ENCODE results near the gene CCDC91. TPM values are rescaled to one million over a fixed set of nuclear protein-coding genes. Genes with fewer than 3 reads are reported as not detected.
"Not testable (repeated sequence)": the region's sequence is repeated elsewhere in the genome, so short reads cannot be mapped to it uniquely, and the experiment has no call there.

The CCDC91 gene
- total and polyA plus RNA-seq, 3 donors from 2014 or later: 60.6 to 226 (median 92.1) TPM

DNA sequence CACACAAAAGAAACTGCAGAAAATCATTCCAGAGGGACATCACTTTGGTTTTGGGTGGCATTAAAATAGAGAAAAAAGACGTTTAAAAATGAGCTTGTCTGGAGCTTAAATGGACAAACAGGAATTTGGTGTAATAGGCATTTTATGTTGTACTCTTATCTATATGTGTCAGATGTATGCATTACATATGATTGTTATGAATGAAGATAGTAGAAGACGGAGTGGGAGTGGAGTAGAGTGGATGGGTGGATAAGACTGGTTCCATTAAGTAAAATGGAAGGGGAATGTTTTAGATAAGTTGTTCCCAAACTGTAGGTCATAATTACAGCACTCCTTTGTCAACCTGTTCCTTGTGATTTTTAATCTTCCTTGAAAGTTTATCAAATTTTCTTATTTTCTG lies 1.9 kb downstream of the CCDC91 start:
- no peaks in the 10 kb centered on the region for H3K36me3 ChIP-seq (ENCODE audit: low read depth, missing control alignments)
- no peaks in the 10 kb centered on the region for H3K27me3 ChIP-seq
- H3K4me1 ChIP-seq: peaks cover 15% of the 10 kb centered on the region
- no peak for DNase-seq
- H3K4me3 ChIP-seq: peak overlapping the region in 1 of 2 donors; percentile 95
- intact Hi-C loops (cut with DNase I; ENCODE audit: low total_unique reads): no loop called here
- TF ChIP-seq, protein P1, sequence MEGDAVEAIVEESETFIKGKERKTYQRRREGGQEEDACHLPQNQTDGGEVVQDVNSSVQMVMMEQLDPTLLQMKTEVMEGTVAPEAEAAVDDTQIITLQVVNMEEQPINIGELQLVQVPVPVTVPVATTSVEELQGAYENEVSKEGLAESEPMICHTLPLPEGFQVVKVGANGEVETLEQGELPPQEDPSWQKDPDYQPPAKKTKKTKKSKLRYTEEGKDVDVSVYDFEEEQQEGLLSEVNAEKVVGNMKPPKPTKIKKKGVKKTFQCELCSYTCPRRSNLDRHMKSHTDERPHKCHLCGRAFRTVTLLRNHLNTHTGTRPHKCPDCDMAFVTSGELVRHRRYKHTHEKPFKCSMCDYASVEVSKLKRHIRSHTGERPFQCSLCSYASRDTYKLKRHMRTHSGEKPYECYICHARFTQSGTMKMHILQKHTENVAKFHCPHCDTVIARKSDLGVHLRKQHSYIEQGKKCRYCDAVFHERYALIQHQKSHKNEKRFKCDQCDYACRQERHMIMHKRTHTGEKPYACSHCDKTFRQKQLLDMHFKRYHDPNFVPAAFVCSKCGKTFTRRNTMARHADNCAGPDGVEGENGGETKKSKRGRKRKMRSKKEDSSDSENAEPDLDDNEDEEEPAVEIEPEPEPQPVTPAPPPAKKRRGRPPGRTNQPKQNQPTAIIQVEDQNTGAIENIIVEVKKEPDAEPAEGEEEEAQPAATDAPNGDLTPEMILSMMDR (IDR thresholded peaks at IDR 0.05): no peak
- TF ChIP-seq POLR2A (IDR thresholded peaks at IDR 0.05): no peak
- no peaks in the 10 kb centered on the region for H3K9me3 ChIP-seq
- H3K27ac ChIP-seq: peak overlapping the region in 1 of 2 donors; percentile 95
- WGBS, 2 donors: 26 to 39% methylated on average over 2 of the region's 2 CpGs

DNA sequence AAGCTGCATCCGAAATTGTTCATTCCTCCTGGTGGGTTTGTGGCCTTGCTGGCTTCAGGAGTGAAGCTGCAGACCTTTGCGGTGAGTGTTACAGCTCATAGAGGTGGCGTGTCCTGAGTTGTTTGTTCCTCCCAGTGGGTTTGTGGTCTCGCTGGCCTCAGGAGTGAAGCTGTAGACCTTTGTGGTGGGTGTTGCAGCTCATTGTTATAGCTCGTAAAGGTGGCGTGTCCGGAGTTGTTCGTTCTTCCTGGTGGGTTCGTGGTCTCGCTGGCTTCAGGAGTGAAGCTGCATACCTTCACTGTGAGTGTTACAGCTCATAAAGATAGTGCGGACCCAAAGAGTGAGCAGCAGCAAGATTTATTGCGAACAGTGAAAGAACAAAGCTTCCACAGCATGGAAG lies 4.4 kb downstream of the CCDC91 start:
- DNase-seq; H3K27me3 ChIP-seq; H3K4me3 ChIP-seq; intact Hi-C loops (cut with DNase I; ENCODE audit: low total_unique reads); H3K36me3 ChIP-seq (ENCODE audit: low read depth, missing control alignments); H3K27ac ChIP-seq; H3K4me1 ChIP-seq; H3K9me3 ChIP-seq: not testable (repeated sequence)
- 92 to 98% methylated on average over 11 to 12 of the region's 12 CpGs for WGBS, 2 donors

DNA sequence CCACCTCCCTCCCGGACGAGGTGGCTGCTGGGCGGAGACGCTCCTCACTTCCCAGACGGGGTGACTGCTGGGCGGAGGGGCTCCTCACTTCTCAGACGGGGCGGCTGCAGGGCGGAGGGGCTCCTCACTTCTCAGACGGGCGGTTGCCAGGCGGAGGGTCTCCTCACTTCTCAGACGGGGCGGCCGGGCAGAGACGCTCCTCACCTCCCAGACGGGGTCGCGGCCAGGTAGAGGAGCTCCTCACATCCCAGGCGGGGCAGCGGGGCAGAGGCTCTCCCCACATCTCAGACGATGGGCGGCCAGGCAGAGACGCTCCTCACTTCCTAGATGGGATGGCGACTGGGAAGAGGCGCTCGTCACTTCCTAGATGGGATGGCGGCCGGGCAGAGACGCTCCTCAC lies 10.9 kb downstream of the CCDC91 start:
- H3K36me3 ChIP-seq (ENCODE audit: low read depth, missing control alignments); H3K27me3 ChIP-seq; H3K4me1 ChIP-seq; H3K27ac ChIP-seq; H3K9me3 ChIP-seq; H3K4me3 ChIP-seq; intact Hi-C loops (cut with DNase I; ENCODE audit: low total_unique reads); DNase-seq: not testable (repeated sequence)
- WGBS, 2 donors: 90 to 97% methylated on average over 4 to 19 of the region's 30 CpGs

DNA sequence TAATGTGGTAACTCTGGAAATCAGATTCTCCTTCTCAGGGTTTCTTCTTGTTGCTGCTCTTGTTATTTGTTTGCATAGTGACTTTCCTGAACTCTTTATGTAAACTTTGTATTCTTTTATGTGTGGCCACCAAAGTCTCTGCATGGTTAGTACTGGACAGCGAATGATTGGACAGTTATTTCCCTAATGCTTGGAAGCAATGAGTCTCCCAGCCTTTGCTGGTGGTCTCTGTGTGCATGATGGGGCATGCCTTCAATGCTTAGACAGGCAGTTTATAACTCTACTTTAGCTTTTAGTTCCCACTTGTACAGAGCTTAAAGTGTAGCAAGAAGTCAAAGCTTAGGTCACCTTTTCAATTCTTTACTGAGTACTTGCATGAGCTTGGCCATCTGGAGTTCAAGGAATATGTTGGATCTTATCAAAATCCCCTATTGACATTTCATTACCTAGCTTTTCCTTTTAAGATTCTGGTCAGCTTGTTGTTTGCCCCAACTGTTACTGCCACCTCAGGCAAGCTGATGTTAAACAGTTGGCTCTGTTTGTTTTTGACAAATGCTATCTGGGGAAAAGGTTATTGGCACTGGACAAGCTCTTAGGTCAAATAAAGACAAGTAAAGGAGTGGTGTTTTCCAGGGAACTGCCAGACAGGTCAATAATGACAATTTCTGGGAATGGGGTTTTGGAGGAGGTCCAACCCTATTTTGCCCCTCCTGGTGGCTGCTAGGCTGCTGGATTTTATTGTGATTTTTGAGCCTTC lies 12.3 kb downstream of the CCDC91 start:
- Histone ChIP-seq H3K4me1 (no peaks in the 10 kb centered on the region), H3K27me3 (no peaks in the 10 kb centered on the region), H3K9me3 (no peaks in the 10 kb centered on the region), H3K36me3 (ENCODE audit: low read depth, missing control alignments) (no peaks in the 10 kb centered on the region), H3K4me3 (no peak overlapping the region), H3K27ac (no peak overlapping the region)
- DNase-seq: no peak
- WGBS, 2 donors: 92 to 100% methylated on average over 1 of the region's 1 CpG
- intact Hi-C loops (cut with DNase I; ENCODE audit: low total_unique reads): no loop called here
- TF ChIP-seq, protein P1 (IDR thresholded peaks at IDR 0.05): no peak

DNA sequence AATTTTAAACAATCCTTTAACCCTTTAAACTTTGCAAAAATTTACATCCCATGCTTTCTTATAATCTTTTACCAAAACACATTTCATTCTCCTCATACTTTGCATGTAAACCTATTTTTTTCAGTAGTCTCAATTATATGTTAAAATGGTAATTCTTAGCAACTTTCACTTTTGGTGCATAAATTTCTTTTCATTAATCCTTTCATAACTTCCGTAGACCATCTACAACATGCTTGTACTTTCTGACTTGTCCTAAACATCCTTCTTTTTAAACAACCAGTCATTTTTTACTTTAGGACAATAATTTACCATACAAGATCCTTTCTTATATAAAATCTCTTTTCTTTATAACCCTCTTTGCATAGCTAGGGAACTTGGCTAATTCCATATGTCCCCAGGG lies 19.5 kb downstream of the CCDC91 start:
- Histone ChIP-seq H3K9me3 (no peaks in the 10 kb centered on the region), H3K27me3 (no peaks in the 10 kb centered on the region), H3K4me3 (no peak overlapping the region), H3K4me1 (no peaks in the 10 kb centered on the region), H3K36me3 (ENCODE audit: low read depth, missing control alignments) (no peaks in the 10 kb centered on the region), H3K27ac (no peak overlapping the region)
- intact Hi-C loops (cut with DNase I; ENCODE audit: low total_unique reads): no loop called here
- no peak for DNase-seq
- no peak for TF ChIP-seq POLR2A (IDR thresholded peaks at IDR 0.05)
- TF ChIP-seq, protein P1 (IDR thresholded peaks at IDR 0.05): no peak
- WGBS, 2 donors: 42 to 97% methylated on average over 1 of the region's 1 CpG

DNA sequence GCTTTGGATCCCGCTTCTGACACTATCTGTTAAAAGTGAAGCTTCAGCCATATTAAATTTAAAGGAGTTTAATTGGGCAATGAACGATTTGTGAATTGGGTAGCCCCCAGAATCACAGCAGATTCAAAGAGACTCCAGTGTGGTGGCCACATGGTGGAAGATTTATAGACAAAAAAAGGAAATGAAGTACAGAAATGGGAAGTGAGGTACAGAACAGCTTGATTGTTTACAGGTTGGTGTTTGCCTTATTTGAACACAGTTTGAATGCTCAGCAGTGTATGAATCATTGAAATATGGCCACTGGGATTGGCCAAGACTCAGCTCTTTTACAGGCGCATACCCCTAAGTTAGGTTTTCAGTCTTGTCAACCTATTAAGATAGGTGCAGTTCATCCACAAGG lies 21.9 kb downstream of the CCDC91 start:
- WGBS, 2 donors: 94 to 100% methylated on average over 3 of the region's 3 CpGs

More for the DNA sequence above, 21.9 kb downstream of the CCDC91 start:
- DNase-seq: no peak
- no peak overlapping the region for H3K4me3 ChIP-seq
- intact Hi-C loops (cut with DNase I; ENCODE audit: low total_unique reads): no loop called here
- H3K4me1 ChIP-seq: no peaks in the 10 kb centered on the region
- H3K9me3 ChIP-seq: no peaks in the 10 kb centered on the region
- H3K27ac ChIP-seq: no peak overlapping the region
- H3K27me3 ChIP-seq: no peaks in the 10 kb centered on the region
- TF ChIP-seq POLR2A (IDR thresholded peaks at IDR 0.05): no peak
- TF ChIP-seq, protein P1 (IDR thresholded peaks at IDR 0.05): no peak
- no peaks in the 10 kb centered on the region for H3K36me3 ChIP-seq (ENCODE audit: low read depth, missing control alignments)
